Stimulated activated effector memory CD8-positive, alpha-beta T cell treated with anti-CD3 and anti-CD28 coated beads, Interleukin-12 subunit alpha, Interleukin-12 subunit beta, amount 100 ng/mL, for 72 hours (primary cell): Measurements from ENCODE around the gene USH2A.
"Not testable (repeated sequence)": the region's sequence is repeated elsewhere in the genome, so short reads cannot be mapped to it uniquely, and the experiment has no call there.

Experiments
- ATAC-seq: fragments of 150-1000 bp; cut with Tn5 transposase; 2 replicates; pipeline ENCODE4 v1.10.0; 2021
- DNase-seq, 2 donors: peaks; one replicate each; pipeline ENCODE4 v3.0.0; 2021 to 2022; ENCODE audit warnings: low spot score in 2 of 2
- H3K27ac Mint-ChIP-seq: one replicate; pipeline ENCODE4 v1.8.0; 2022; ENCODE audit warnings: mild to moderate bottlenecking, mixed read lengths
- H3K36me3 Mint-ChIP-seq: one replicate; pipeline ENCODE4 v1.8.0; 2022; ENCODE audit warnings: mild to moderate bottlenecking, mixed read lengths
- H3K4me1 Mint-ChIP-seq: one replicate; pipeline ENCODE4 v1.8.0; 2022; ENCODE audit warnings: mixed read lengths
- H3K4me3 Mint-ChIP-seq: one replicate; pipeline ENCODE4 v1.8.0; 2022; ENCODE audit warnings: mild to moderate bottlenecking, mixed read lengths
- H3K9me3 Mint-ChIP-seq: one replicate; pipeline ENCODE4 v1.8.0; 2022; ENCODE audit warnings: mixed read lengths

The USH2A gene

GRCh38 chr1:216178281-216178680, 245.0 kb downstream of the USH2A start:
- no peaks in the 10 kb centered on the region for H3K36me3 Mint-ChIP-seq
- ATAC-seq (no peak), DNase-seq (no peak)
- no peak overlapping the region for H3K4me3 Mint-ChIP-seq
- no peak overlapping the region for H3K27ac Mint-ChIP-seq
- H3K4me1 Mint-ChIP-seq = no peaks in the 10 kb centered on the region
- H3K9me3 Mint-ChIP-seq = peaks cover 6% of the 10 kb centered on the region

- Mint-ChIP-seq H3K36me3 (no peaks in the 10 kb centered on the region), H3K4me1 (no peaks in the 10 kb centered on the region), H3K9me3 (peaks cover 6% of the 10 kb centered on the region), H3K4me3 (no peak overlapping the region), H3K27ac (no peak overlapping the region)
- ATAC-seq (no peak), DNase-seq (no peak)
These were observed 246.3 kb downstream of the USH2A start for GRCh38 chr1:216176970-216177369.

GRCh38 chr1:216175714-216176113, 247.5 kb downstream of the USH2A start:
- Mint-ChIP-seq H3K27ac (no peak overlapping the region), H3K4me3 (no peak overlapping the region), H3K9me3 (peaks cover 6% of the 10 kb centered on the region), H3K4me1 (no peaks in the 10 kb centered on the region), H3K36me3 (no peaks in the 10 kb centered on the region)
- ATAC-seq (no peak), DNase-seq (no peak)

GRCh38 chr1:216173376-216173995, 249.8 kb downstream of the USH2A start:
- Mint-ChIP-seq H3K4me3 (no peak overlapping the region), H3K36me3 (no peaks in the 10 kb centered on the region), H3K4me1 (no peaks in the 10 kb centered on the region), H3K27ac (no peak overlapping the region), H3K9me3 (peaks cover 6% of the 10 kb centered on the region)
- no peak for DNase-seq
- no peak for ATAC-seq

GRCh38 chr1:216169351-216169750, 253.9 kb downstream of the USH2A start:
- Mint-ChIP-seq H3K36me3 (no peaks in the 10 kb centered on the region), H3K4me3 (no peak overlapping the region), H3K9me3 (peaks cover 6% of the 10 kb centered on the region), H3K4me1 (no peaks in the 10 kb centered on the region), H3K27ac (no peak overlapping the region)
- DNase-seq (no peak), ATAC-seq (no peak)

GRCh38 chr1:216168546-216168945, 254.7 kb downstream of the USH2A start:
- Mint-ChIP-seq H3K9me3 (peaks cover 8% of the 10 kb centered on the region), H3K4me1 (no peaks in the 10 kb centered on the region), H3K36me3 (no peaks in the 10 kb centered on the region), H3K4me3 (no peak overlapping the region), H3K27ac (no peak overlapping the region)
- ATAC-seq (no peak), DNase-seq (no peak)

- H3K27ac Mint-ChIP-seq = no peak overlapping the region
- no peaks in the 10 kb centered on the region for H3K4me1 Mint-ChIP-seq
- ATAC-seq (no peak), DNase-seq (no peak)
- peaks cover 14% of the 10 kb centered on the region for H3K9me3 Mint-ChIP-seq
- H3K4me3 Mint-ChIP-seq = no peak overlapping the region
- no peaks in the 10 kb centered on the region for H3K36me3 Mint-ChIP-seq
These were observed 269.2 kb downstream of the USH2A start for GRCh38 chr1:216154063-216154462.

GRCh38 chr1:216153130-216153529, 270.1 kb downstream of the USH2A start:
- ATAC-seq = no peak
- Mint-ChIP-seq H3K36me3 (no peaks in the 10 kb centered on the region), H3K9me3 (peaks cover 23% of the 10 kb centered on the region), H3K27ac (no peak overlapping the region), H3K4me1 (no peaks in the 10 kb centered on the region), H3K4me3 (no peak overlapping the region)
- no peak for DNase-seq

GRCh38 chr1:216145451-216146018, 277.7 kb downstream of the USH2A start:
- H3K27ac Mint-ChIP-seq, H3K4me1 Mint-ChIP-seq, H3K4me3 Mint-ChIP-seq, DNase-seq, H3K36me3 Mint-ChIP-seq, ATAC-seq: not testable (repeated sequence)
- peaks cover 30% of the 10 kb centered on the region for H3K9me3 Mint-ChIP-seq

- Mint-ChIP-seq H3K36me3 (no peaks in the 10 kb centered on the region), H3K27ac (no peak overlapping the region), H3K4me3 (no peak overlapping the region), H3K9me3 (peaks cover 24% of the 10 kb centered on the region), H3K4me1 (no peaks in the 10 kb centered on the region)
- DNase-seq (no peak), ATAC-seq (no peak)
These were observed 278.4 kb downstream of the USH2A start for GRCh38 chr1:216144661-216145450.

GRCh38 chr1:216142921-216143320, 280.3 kb downstream of the USH2A start:
- no peak for ATAC-seq
- no peak overlapping the region for H3K27ac Mint-ChIP-seq
- DNase-seq = no peak
- H3K9me3 Mint-ChIP-seq = peaks cover 19% of the 10 kb centered on the region
- H3K4me3 Mint-ChIP-seq = no peak overlapping the region
- H3K4me1 Mint-ChIP-seq = no peaks in the 10 kb centered on the region
- H3K36me3 Mint-ChIP-seq = no peaks in the 10 kb centered on the region

GRCh38 chr1:216140730-216141524, 282.3 kb downstream of the USH2A start:
- ATAC-seq (no peak), DNase-seq (no peak)
- Mint-ChIP-seq H3K27ac (no peak overlapping the region), H3K9me3 (peaks cover 14% of the 10 kb centered on the region), H3K4me1 (no peaks in the 10 kb centered on the region), H3K4me3 (no peak overlapping the region), H3K36me3 (no peaks in the 10 kb centered on the region)

GRCh38 chr1:216124192-216124781, 299.0 kb downstream of the USH2A start:
- Mint-ChIP-seq H3K36me3 (no peaks in the 10 kb centered on the region), H3K4me3 (no peak overlapping the region), H3K9me3 (peaks cover 20% of the 10 kb centered on the region), H3K27ac (no peak overlapping the region), H3K4me1 (no peaks in the 10 kb centered on the region)
- DNase-seq (no peak), ATAC-seq (no peak)

GRCh38 chr1:216123446-216124191, 299.6 kb downstream of the USH2A start:
- Mint-ChIP-seq H3K4me1 (no peaks in the 10 kb centered on the region), H3K9me3 (peaks cover 17% of the 10 kb centered on the region), H3K4me3 (no peak overlapping the region), H3K36me3 (no peaks in the 10 kb centered on the region), H3K27ac (no peak overlapping the region)
- DNase-seq (no peak), ATAC-seq (no peak)
